GM12878 (cell line): ENCODE measurements around the gene NPTN.

Experiments
- TARDBP ChIP-seq: IDR thresholded peaks from 2 replicates; pipeline ENCODE4 v1.6.1; 2016; ENCODE audit warnings: borderline replicate concordance
- TF ChIP-seq, protein P1 (sequence below), 3 experiments: IDR thresholded peaks in 2 of 3; conservative IDR thresholded peaks in 1 of 3; 2 replicates each; pipeline ENCODE4 v1.5.1; 2011; ENCODE audit warnings: low read depth in 3 of 3, low read length in 3 of 3, mild to moderate bottlenecking in 3 of 3, control low read depth in 2 of 3, moderate library complexity in 2 of 3, inconsistent platforms in 1 of 3, mixed read lengths in 1 of 3; ENCODE audit not compliant: control insufficient read depth in 2 of 3, insufficient read depth in 1 of 3; ENCODE audit errors: extremely low read depth in 1 of 3

DNA sequence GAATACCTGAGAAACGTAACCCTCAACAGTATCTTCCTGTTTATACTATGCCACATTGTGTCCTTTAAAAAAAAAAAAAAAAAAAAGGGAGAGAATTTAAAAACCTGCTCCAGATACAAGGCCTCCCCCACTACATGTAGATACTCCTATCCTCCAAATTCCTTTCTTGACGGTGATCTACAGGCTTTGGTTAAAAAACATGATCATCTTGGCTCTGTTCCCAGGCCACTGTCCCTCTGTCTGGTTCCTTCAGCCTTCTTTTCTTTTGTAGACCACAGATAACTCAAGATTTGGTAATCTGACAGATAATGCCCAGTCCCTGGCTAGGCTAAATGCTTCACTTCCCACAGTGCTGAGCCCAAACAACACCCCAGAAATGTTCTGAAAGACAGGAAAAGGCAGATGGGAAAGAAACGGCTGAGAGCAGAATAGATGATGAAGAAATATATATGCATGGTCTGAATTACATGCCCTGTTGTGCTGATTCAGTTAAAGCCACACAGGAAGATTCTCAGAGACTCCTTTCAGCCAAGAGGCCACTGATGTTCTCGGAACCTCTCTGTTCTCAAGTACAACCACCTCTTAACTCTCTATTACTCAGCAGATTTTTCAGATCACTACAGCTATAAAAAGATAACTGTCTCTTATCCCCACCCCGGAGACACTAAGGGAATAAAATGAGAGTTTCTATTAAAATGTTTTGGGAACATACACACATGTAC is 48.3 kb downstream of the NPTN start:
- TF ChIP-seq, protein P1, sequence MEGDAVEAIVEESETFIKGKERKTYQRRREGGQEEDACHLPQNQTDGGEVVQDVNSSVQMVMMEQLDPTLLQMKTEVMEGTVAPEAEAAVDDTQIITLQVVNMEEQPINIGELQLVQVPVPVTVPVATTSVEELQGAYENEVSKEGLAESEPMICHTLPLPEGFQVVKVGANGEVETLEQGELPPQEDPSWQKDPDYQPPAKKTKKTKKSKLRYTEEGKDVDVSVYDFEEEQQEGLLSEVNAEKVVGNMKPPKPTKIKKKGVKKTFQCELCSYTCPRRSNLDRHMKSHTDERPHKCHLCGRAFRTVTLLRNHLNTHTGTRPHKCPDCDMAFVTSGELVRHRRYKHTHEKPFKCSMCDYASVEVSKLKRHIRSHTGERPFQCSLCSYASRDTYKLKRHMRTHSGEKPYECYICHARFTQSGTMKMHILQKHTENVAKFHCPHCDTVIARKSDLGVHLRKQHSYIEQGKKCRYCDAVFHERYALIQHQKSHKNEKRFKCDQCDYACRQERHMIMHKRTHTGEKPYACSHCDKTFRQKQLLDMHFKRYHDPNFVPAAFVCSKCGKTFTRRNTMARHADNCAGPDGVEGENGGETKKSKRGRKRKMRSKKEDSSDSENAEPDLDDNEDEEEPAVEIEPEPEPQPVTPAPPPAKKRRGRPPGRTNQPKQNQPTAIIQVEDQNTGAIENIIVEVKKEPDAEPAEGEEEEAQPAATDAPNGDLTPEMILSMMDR (IDR thresholded peaks at IDR 0.05 in 2 of 3, conservative IDR thresholded peaks at IDR 0.05 in 1 of 3; ENCODE audit: control insufficient read depth in 2 of 3, extremely low read depth in 1 of 3, insufficient read depth in 1 of 3, low read depth in 3 of 3, low read length in 3 of 3): no peak
- no peak for TF ChIP-seq TARDBP
